DMS79 treated with DMSO at 0.1 percent for 48 hours (cell line): ENCODE measurements around the gene SV2A.
"Not testable (repeated sequence)": the region's sequence is repeated elsewhere in the genome, so short reads cannot be mapped to it uniquely, and the experiment has no call there.

ENCODE experiments used
- DNase-seq: peaks from one replicate; lab custom pipeline; 2025; lab: John Stamatoyannopoulos, UW

Gene SV2A

GRCh38 chr1:149917571-149918144, at the start of gene SV2A:
Gene SV2A, minus strand, starts transcription at chr1:149917844. Its CDS starts 4,004 bp downstream, at chr1:149913840.
- DNase-seq, result peak; percentile 69

DNA sequence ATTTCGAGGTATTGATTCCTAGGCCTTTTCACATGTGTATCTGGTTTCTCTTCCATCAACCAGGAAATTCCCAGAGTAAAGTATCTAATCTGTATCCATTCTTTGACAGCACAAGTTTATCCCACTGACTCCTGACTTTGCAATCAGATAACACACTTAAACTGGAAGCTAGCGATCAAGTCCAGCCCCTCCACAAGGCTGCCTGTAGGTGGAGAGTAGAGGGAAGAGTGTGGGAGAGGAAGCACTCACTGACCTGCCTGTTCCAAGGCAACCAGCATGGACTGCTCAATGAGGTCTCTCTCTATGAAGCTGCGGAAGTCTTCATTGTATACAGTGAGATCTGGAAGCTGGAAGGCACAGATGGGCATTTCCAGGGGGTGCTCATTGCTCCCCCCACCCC, 49.4 kb upstream of the SV2A start:
- DNase-seq, result no peak

DNA sequence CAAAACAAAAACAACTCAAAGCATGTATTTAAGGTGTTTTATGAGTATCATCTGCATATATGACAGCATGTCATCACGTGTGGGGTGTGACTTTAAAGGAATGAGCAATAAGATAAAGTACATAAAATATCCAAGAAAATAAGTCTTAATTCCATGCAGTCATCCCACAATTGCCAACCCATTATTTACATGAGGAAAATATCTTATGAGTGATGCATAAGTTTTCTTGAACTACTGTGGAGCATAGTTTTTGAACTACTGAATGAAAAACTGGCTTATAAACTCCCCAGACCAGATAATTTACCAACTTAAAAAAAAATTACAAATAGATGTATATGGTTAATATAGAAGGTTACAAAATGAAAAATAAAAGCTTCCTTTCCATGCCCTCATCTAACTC, 48.8 kb upstream of the SV2A start:
- DNase-seq, result no peak

DNA sequence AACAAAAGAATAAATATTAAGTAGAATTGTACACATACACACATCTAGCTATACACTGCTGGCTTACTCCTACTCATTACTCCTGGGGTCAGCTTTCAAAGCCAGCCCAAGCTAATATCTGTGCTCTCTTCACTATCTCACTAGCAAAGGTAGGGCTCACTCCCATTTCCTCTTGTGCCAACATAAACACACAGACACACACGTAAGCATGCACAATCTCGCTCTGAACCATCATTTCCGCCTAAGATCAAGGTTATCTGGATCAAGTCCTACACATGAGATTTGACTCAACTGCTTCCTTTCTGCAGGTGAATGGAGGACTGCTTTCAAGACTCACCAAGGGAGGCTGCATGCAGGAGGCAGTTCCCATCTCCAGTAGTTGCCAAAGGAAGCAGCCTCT, 47.8 kb upstream of the SV2A start:
- no peak for DNase-seq

DNA sequence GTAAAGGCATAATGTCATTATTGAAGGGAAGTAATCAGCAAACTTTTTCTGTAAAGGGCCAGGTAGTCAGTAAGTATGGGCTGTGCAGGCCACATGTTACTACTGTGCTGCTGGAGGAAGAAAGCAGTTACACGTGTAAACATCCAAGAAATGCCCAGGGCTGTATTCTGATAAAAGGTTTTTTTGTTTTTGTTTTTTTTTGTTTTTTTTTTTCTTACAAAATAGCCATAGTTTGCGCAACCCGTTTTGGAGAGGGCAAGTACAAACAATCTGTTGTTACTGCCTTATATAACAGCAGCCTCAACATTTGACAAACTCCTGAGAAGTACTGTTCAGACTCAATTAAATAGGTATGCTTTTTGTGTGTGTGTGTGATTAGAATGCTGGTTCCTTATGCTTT, 45.7 kb upstream of the SV2A start:
- no peak for DNase-seq

DNA sequence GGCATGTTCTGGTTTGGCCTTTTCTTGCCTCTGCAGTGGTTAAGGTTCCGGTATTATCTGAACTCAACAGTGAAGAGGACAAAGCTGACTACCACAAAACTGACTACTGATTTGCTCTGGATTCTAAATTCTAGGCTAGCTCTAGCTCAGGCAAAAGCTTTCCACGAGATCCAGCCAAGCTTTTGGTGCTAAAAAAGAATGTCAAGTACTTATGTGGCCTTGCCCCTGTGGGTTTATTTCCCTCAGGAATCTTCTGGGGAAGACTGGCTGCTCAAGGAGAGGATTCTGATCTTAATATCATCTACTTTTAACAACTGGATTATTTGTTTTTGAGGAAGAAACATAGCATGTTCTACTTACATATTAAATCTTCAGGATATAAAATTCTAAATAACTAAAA, 45.1 kb upstream of the SV2A start:
- DNase-seq, result no peak

DNA sequence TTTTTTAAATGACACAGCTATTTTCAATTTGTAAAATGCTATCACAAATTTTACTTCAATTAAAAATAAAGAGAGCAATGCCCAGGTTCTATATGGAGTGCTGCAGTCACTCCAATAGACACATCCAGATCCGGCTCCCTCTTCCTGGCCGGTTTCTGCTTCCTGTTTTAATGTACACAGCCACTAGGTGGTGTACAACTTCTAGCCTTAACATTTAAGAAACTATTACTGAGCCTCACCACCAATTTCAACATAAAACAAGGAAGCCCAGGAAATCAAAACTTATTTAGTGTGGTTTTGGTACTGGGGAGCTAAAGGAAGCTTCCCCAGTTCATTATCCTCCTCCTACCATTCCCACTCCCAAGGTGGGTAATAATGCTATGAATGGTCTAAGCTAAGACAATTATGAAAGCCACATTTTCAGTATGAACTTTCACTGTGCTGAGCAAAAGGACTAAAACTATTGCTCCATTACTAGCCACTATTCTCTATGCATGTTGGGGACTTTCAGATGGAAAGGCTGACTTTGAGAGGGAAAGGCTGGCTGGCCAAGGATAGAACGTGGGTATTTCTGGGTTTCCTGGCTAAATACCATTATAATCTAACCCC, 44.5 kb upstream of the SV2A start:
- peak; percentile 68 for DNase-seq

- DNase-seq, result not testable (repeated sequence)
Measured at GRCh38 chr1:149957548-149957947, 39.9 kb upstream of the SV2A start.

DNA sequence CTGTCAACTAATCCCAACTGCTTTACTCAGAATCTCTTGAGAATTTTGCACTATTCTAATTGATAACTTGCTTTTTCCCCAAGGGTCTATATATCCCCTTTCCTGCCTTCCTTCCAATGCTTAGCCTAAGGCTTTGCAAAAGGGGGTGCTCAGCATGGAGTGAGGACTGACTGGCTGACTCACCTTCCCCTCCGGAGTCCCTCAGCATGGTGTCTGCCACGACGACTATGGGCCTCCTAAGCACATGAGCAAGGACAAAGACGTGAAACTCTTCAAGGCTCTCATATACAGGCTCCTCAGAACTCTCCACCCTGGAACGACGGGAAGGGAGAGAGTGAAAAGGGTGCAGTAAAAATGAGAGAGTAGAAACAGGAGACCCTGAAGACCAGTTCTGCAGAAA, 32.3 kb upstream of the SV2A start:
- DNase-seq, result no peak

- no peak for DNase-seq
Measured at GRCh38 chr1:149945206-149945605, 27.6 kb upstream of the SV2A start.

DNA sequence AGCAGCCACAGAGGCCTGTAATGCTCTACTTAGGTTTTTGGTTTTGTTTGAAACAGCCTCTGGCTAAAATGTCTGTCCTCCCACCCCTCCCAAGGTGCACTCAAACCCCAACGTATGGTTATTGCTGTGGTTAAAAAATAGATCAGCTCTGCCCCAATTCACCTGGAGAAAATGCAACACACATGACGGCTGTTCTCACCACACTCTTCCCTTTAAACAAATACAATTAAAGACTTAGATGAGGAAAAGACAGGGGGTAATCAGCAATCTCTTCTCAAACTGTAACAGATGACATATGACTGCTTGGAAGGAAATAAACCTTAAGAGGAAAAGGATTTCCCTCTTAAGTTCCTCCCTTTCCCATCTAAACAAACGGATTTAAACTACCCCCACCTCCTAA, 25.2 kb upstream of the SV2A start:
- DNase-seq, result no peak

DNA sequence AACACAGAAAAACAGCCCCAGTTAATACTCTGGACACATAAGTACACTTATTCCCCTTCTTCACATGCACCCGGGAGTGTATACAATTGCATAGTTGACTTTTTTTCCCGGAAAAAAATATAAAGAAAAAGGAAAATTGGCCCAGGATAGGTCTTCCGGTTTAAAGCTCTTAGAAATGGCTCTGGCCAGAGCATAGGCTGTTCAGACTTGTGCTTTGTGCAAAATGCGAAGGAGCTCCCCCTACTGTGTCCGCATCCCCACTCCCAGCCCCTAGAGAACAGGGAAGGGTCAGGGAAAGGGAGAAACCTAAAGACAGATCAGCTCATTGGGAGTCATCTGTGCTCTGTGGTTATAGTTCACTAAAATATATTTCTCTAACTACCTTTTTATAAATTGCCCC, 24.6 kb upstream of the SV2A start:
- no peak for DNase-seq

DNA sequence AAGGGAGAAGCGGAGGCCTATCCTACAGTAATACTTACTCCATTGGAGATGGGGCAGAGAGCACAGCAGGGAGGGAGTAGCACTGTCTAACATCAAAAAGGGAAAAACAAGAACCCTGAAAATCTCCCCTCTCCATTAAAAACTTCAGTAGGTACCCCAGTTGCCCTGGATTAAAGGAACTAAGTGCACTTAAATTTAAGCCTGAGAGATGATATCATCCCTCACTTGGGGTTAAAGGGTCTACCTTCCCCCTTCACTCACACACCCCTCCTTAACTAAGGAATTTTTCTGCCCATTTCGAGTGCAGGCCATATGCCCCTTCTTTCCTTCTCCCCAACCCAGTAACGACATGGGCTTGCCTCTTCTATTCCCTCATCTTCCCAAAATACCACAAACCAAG, 22.8 kb upstream of the SV2A start:
- no peak for DNase-seq

DNA sequence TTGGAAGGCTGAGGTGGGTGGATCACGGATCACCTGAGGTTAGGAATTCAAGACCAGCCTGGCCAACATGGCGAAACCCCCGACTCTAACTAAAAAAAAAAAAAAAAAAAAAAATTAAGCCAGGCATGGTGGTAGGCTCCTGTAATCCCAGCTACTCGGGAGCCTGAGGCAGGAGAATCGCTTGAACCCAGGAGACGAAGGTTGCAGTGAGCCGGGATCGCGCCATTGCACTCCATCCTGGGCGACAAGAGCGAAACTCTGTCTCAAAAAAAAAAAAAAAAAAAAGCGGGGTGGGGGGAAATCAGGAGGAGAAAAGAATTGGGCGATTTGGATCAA, 21.0 kb upstream of the SV2A start:
- not testable (repeated sequence) for DNase-seq

DNA sequence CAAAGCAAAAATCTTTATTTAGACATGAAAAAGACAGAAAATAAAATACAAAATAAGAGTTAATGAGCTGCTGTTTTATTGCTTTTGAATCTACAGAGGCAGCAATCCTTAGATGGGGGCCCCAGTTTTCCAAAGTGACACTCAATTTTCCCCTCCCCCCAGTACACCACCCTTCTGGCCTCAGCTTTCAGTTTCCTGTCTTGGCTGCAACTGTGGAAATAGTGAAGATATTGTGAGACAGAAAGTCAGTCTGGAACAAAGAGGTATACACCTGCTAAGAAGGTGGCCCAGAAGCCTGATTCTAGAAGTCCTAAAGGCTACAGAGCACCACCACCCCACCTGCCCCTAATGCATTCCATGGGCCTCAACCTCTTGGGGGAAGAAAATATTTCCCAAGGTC, 20.1 kb upstream of the SV2A start:
- no peak for DNase-seq

DNA sequence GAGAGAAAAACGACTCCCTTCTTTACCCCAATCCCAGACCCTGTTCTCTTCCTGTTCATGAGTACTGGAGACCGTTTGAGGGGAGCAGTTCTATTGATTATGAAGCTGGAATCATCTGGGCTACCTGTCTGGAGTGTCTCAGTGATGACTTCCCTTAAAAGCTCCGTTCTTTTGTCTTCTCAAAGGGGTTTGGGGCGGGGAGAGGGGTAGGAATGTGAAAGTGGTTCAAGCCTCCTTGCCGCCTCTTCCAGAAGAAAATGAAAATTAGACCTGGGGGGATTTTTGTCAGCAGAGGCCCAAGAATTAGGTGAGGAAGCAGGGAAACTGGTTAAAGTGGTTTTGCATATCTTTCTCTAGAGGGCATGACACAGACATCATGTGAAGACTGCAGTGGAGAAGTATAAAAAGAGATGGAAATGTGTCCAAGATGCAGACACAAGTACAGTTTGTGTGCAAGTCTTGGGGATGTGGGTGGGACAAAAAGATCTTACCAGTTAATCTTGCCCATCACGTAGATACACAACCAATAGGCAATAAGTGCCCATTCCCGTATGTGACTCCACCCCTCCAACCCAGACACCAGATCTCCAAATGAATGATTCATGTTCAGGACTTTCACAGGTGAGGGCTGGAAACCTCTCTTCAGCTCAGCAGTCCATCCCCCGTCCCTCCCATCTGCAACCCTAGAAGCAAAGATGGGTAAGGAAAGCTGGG, 19.5 kb upstream of the SV2A start:
- DNase-seq, result peak; percentile 91

DNA sequence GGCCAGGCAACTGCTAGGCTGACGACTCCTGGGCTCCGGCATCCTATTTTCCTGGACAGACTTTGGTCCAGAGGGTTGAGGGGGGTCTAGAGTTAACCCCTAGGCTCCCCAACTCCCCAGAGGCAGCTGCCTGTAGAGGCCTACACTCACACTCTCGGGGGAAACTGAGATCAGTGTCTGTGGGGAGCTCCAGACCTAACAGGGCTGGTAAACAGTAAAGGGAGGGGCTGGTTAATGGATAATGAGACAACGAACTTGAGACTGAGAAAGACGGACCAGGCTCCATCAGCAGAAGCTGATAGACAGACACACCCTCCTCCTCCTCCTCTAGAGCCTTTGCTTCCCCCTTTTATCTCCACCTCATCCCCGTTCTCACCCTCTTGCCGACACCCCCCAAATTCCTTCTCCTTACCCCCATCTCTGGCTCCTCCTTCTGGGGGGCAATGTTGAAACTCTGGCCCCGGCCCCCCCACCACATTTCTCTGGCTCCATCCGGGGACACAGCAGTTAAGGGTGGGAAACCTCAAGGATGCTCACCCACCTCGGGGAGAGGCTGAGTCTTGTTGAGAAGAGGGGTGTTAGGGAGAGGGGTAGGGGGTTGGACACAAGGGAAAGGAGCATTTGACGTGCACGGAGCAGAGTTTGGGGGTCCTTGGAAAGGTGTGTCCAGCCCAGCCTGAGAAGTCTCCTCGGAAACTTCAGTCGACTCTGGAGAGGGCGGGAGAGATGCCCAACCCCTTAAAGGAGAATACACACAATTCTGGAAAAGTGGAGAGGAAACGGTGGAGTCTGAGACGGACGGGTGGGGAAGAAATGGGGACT, 18.7 kb upstream of the SV2A start, which contains the start of gene MTMR11:
Gene MTMR11, minus strand, starts transcription at position 710 of the 822 bp plus-strand sequence. Its CDS starts 232 bp downstream, at position 478.
- peak; percentile 63 for DNase-seq

GRCh38 chr1:149934356-149934755, 16.7 kb upstream of the SV2A start:
- DNase-seq, result no peak

- no peak for DNase-seq
Measured at GRCh38 chr1:149933208-149933607, 15.6 kb upstream of the SV2A start.

- DNase-seq, result no peak
Measured at GRCh38 chr1:149932474-149932873, 14.8 kb upstream of the SV2A start.

GRCh38 chr1:149931212-149931790, 13.7 kb upstream of the SV2A start:
- no peak for DNase-seq

- no peak for DNase-seq
Measured at GRCh38 chr1:149929856-149930255, 12.2 kb upstream of the SV2A start.

GRCh38 chr1:149928401-149928724, 10.7 kb upstream of the SV2A start:
- no peak for DNase-seq
